OCI-LY1 (cell line): Measurements from ENCODE around the gene A2ML1.

Experiments
- H2AFZ ChIP-seq: fragments of 200-600 bp; sonication (generic), shearing (Covaris generic); 2 replicates; pipeline ENCODE4 v1.6.0; 2014; ENCODE audit warnings: antibody characterized with exemption, mild to moderate bottlenecking, low read length
- H3F3A ChIP-seq: fragments of 200-600 bp; sonication (generic), shearing (Covaris generic); 2 replicates; pipeline ENCODE4 v1.6.0; 2014; ENCODE audit warnings: mild to moderate bottlenecking, antibody characterized with exemption, low read length, moderate library complexity; ENCODE audit not compliant: insufficient read depth
- H3K27ac ChIP-seq: fragments of 200-600 bp; sonication (generic); 2 replicates; pipeline ENCODE4 v1.5.1; 2014; ENCODE audit warnings: low read length, mixed run types, mild to moderate bottlenecking, low read depth; ENCODE audit not compliant: poor library complexity, severe bottlenecking
- H3K27me3 ChIP-seq: fragments of 200-600 bp; sonication (generic); 2 replicates; pipeline ENCODE4 v1.6.0; 2014; ENCODE audit warnings: antibody characterized with exemption, mild to moderate bottlenecking, low read length, moderate library complexity; ENCODE audit not compliant: insufficient read depth
- H3K36me3 ChIP-seq: fragments of 200-600 bp; sonication (generic); 2 replicates; pipeline ENCODE4 v1.6.1; 2014; ENCODE audit warnings: mild to moderate bottlenecking, antibody characterized with exemption, low read length, moderate library complexity, mixed read lengths; ENCODE audit not compliant: insufficient read depth
- H3K4me1 ChIP-seq: fragments of 200-600 bp; sonication (generic); 2 replicates; pipeline ENCODE4 v1.5.1; 2014; ENCODE audit warnings: mild to moderate bottlenecking, low read length, moderate library complexity; ENCODE audit not compliant: insufficient read depth, severe bottlenecking
- H3K4me2 ChIP-seq: fragments of 200-600 bp; sonication (generic), shearing (Covaris generic); 2 replicates; pipeline ENCODE4 v1.6.1; 2014; ENCODE audit warnings: low read length
- H3K4me3 ChIP-seq: fragments of 200-600 bp; sonication (generic); 2 replicates; pipeline ENCODE4 v1.5.1; 2014; ENCODE audit warnings: low read length, low read depth, mild to moderate bottlenecking, mixed read lengths; ENCODE audit not compliant: poor library complexity, severe bottlenecking
- H3K79me2 ChIP-seq: fragments of 200-600 bp; shearing (Covaris generic); 2 replicates; pipeline ENCODE4 v1.6.1; 2016; ENCODE audit warnings: mixed run types, low read length, mixed read lengths; ENCODE audit not compliant: insufficient read depth
- H3K9ac ChIP-seq: fragments of 200-600 bp; sonication (generic), shearing (Covaris generic); 2 replicates; pipeline ENCODE4 v1.6.1; 2014; ENCODE audit warnings: mild to moderate bottlenecking, low read length, mixed read lengths
- H3K9me2 ChIP-seq: fragments of 200-600 bp; sonication (generic), shearing (Covaris generic); 2 replicates; pipeline ENCODE4 v1.6.1; 2014; ENCODE audit warnings: low read depth, mild to moderate bottlenecking, low read length, mixed read lengths
- H3K9me3 ChIP-seq: fragments of 200-600 bp; shearing (Covaris generic); 2 replicates; pipeline ENCODE4 v1.6.1; 2014; ENCODE audit warnings: low read length, mixed read lengths
- H4K20me1 ChIP-seq: fragments of 200-600 bp; sonication (generic), shearing (Covaris generic); 2 replicates; pipeline ENCODE4 v1.6.0; 2016; ENCODE audit warnings: mild to moderate bottlenecking, low read length; ENCODE audit not compliant: insufficient read depth
- CTCF ChIP-seq: fragments of 200-600 bp; sonication (generic), shearing (Covaris generic); IDR thresholded peaks from 2 replicates; pipeline ENCODE4 v1.5.1; 2017; ENCODE audit warnings: mild to moderate bottlenecking, antibody characterized with exemption, low read length, moderate library complexity, mixed read lengths
- EZH2 ChIP-seq: fragments of 200-600 bp; sonication (generic), shearing (Covaris generic); IDR thresholded peaks from 2 replicates; pipeline ENCODE4 v1.8.0; 2017; ENCODE audit warnings: borderline replicate concordance, mixed run types, mild to moderate bottlenecking, antibody characterized with exemption, low read length, moderate library complexity, mixed read lengths

A2ML1 gene

GRCh38 chr12:8840321-8840720, 17.9 kb downstream of the A2ML1 start:
- Histone ChIP-seq H3K9me2 (no peaks in the 10 kb centered on the region), H2AFZ (no peak overlapping the region), H3K27me3 (no peaks in the 10 kb centered on the region), H3K4me1 (no peaks in the 10 kb centered on the region), H3K36me3 (no peaks in the 10 kb centered on the region), H3F3A (no peaks in the 10 kb centered on the region), H3K9ac (no peak overlapping the region), H4K20me1 (no peaks in the 10 kb centered on the region), H3K4me3 (no peak overlapping the region), H3K27ac (no peak overlapping the region), H3K4me2 (no peak overlapping the region), H3K9me3 (no peaks in the 10 kb centered on the region), H3K79me2 (no peaks in the 10 kb centered on the region)
- TF ChIP-seq CTCF (no peak), EZH2 (no peak)

- no peak overlapping the region for H2AFZ ChIP-seq
- no peaks in the 10 kb centered on the region for H3K9me2 ChIP-seq
- H3K4me2 ChIP-seq = no peak overlapping the region
- no peak overlapping the region for H3K9ac ChIP-seq
- H3K4me1 ChIP-seq = no peaks in the 10 kb centered on the region
- H3K4me3 ChIP-seq = no peak overlapping the region
- no peaks in the 10 kb centered on the region for H3K27me3 ChIP-seq
- no peaks in the 10 kb centered on the region for H4K20me1 ChIP-seq
- H3K36me3 ChIP-seq = no peaks in the 10 kb centered on the region
- H3F3A ChIP-seq = no peaks in the 10 kb centered on the region
- H3K27ac ChIP-seq = no peak overlapping the region
- no peaks in the 10 kb centered on the region for H3K79me2 ChIP-seq
- H3K9me3 ChIP-seq = no peaks in the 10 kb centered on the region
- TF ChIP-seq EZH2 (no peak), CTCF (no peak)
Measured at GRCh38 chr12:8840938-8841633, 18.7 kb downstream of the A2ML1 start.

GRCh38 chr12:8841778-8842177, 19.4 kb downstream of the A2ML1 start:
- no peak overlapping the region for H3K4me2 ChIP-seq
- H3K27ac ChIP-seq = no peak overlapping the region
- no peaks in the 10 kb centered on the region for H3F3A ChIP-seq
- no peak overlapping the region for H3K9ac ChIP-seq
- no peaks in the 10 kb centered on the region for H3K27me3 ChIP-seq
- H3K36me3 ChIP-seq = no peaks in the 10 kb centered on the region
- no peaks in the 10 kb centered on the region for H4K20me1 ChIP-seq
- no peaks in the 10 kb centered on the region for H3K4me1 ChIP-seq
- H3K9me3 ChIP-seq = no peaks in the 10 kb centered on the region
- no peak overlapping the region for H3K4me3 ChIP-seq
- no peaks in the 10 kb centered on the region for H3K9me2 ChIP-seq
- no peak overlapping the region for H2AFZ ChIP-seq
- TF ChIP-seq EZH2 (no peak), CTCF (no peak)
- H3K79me2 ChIP-seq = no peaks in the 10 kb centered on the region
